SKM-1 treated with dmso at 0.1 percent for 144 hours (cell line): ENCODE data around the gene NLRC3.
"Not testable (repeated sequence)": the region's sequence is repeated elsewhere in the genome, so short reads cannot be mapped to it uniquely, and the experiment has no call there.

ENCODE experiments used
- DNase-seq: peaks from one replicate; lab custom pipeline; 2025; ENCODE audit not compliant: unreplicated experiment; lab: John Stamatoyannopoulos, UW

NLRC3 gene, protein sequence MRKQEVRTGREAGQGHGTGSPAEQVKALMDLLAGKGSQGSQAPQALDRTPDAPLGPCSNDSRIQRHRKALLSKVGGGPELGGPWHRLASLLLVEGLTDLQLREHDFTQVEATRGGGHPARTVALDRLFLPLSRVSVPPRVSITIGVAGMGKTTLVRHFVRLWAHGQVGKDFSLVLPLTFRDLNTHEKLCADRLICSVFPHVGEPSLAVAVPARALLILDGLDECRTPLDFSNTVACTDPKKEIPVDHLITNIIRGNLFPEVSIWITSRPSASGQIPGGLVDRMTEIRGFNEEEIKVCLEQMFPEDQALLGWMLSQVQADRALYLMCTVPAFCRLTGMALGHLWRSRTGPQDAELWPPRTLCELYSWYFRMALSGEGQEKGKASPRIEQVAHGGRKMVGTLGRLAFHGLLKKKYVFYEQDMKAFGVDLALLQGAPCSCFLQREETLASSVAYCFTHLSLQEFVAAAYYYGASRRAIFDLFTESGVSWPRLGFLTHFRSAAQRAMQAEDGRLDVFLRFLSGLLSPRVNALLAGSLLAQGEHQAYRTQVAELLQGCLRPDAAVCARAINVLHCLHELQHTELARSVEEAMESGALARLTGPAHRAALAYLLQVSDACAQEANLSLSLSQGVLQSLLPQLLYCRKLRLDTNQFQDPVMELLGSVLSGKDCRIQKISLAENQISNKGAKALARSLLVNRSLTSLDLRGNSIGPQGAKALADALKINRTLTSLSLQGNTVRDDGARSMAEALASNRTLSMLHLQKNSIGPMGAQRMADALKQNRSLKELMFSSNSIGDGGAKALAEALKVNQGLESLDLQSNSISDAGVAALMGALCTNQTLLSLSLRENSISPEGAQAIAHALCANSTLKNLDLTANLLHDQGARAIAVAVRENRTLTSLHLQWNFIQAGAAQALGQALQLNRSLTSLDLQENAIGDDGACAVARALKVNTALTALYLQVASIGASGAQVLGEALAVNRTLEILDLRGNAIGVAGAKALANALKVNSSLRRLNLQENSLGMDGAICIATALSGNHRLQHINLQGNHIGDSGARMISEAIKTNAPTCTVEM

DNA sequence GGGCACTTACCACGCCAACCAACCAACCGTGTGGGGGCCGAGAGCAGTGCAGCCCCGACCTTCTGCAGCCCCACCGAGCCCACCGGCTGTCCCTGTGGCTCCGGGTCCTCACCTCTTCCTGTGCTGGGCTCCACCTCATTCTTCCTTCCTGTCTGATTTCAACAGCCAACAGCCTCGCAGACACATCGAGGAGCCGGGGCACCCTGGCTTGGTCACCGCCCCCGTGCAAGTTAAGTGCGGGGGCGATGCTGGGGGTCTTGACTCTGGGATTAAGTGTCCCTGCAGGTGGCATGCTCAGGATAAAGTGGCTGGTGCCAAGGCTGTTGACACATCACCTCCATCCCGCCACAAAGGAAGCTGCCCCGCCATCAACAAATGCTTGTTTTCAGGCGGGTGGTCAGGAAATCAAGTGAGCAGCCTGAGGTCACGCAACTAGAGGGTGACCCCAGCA is at the start of gene NLRC3:
Gene NLRC3, minus strand, starts transcription at position 102 of the 451 bp plus-strand sequence. CDS start 12,367 bp downstream, outside the sequence.
- peak; percentile 38 for DNase-seq

DNA sequence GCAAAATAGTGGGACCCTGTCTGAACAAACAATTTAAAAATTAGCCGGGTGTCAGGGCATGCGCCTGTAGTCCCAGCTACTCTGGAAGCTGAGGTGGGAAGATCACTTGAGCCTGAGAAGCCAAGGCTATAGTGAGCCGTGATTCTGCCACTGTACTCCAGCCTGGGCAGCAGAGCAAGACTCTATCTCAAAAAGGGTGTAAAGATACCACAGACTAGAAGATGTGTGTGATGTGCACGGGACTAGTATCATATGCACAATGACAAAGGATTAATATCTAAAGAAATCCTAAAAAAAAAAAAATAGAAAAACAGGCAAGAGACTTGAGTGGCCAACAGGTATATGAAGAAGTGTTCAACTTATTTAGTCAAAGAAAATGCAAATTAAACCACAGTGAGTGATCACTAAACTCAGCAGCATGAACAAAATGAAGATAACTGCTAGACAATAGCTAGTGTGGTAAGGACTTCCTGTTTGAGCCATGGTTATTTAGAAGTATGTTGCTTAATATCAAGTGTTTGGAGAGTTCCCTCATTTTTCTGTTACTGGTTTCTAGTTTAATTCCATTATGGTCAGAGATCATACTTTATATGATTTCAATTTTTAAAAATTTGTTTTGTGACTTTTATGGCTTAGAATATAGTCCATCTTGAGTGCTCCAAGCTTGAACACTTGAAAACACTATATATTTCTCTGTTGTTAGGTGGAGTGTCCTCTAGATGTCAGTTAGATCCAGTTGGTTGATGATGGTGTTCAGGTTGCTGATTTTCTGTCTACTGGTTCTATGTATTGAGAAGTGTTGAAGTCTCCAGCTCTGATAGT is 48.9 kb upstream of the NLRC3 start:
- DNase-seq, result peak; percentile 85

DNA sequence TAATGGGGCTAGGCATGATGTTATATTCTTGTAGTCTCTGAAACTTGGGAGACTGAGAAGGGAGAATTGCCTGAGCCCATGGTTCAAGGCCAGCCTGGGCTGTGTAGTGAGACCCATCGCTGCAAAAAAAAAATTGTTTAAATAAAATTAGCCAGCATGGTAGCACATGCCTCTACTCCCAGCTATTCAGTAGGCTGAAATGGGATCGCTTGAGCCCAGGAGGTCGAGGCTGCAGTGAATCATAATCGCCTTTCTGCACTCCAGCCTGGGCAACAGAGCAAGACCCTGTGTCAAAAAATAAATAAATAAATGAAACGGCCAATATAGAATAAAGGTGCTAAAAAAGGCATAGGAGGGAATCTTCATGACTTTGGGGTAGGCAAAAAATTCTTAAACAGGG is 48.1 kb upstream of the NLRC3 start:
- no peak for DNase-seq

DNA sequence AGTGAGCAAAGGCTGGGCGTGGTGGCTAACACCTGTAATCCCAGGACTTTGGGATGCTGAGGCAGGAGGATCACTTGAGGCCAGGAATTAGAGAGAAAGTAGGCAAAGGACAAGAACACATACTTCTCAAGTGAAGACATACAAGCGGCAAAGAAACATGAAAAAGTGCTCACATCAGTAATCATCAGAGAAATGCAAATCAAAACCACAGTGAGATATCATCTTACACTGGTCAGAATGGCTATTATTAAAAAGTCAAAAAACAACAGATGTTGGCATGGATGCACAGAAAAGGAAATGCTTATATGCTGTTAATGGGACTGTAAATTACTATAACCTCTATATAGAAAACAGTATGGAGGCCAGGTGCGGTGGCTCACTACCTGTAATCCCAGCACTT is 46.4 kb upstream of the NLRC3 start:
- no peak for DNase-seq

DNA sequence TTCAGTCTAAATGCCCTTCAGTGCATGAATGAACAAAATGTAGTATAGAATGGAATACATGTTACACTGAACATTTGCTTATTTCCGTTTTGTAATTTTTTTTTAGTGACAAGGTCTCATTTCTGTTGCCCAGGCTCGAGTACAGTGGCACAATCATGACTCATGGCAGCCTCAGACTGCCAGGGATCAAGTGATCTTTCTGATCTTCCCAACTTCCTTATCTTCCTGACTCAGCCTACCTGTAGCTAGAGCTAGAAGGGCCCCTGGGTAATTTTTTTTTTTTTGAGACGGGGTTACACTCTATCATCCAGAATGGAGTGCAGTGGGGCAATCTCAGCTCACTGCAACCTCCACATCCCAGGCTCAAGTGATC is 41.6 kb upstream of the NLRC3 start:
- DNase-seq, result no peak

DNA sequence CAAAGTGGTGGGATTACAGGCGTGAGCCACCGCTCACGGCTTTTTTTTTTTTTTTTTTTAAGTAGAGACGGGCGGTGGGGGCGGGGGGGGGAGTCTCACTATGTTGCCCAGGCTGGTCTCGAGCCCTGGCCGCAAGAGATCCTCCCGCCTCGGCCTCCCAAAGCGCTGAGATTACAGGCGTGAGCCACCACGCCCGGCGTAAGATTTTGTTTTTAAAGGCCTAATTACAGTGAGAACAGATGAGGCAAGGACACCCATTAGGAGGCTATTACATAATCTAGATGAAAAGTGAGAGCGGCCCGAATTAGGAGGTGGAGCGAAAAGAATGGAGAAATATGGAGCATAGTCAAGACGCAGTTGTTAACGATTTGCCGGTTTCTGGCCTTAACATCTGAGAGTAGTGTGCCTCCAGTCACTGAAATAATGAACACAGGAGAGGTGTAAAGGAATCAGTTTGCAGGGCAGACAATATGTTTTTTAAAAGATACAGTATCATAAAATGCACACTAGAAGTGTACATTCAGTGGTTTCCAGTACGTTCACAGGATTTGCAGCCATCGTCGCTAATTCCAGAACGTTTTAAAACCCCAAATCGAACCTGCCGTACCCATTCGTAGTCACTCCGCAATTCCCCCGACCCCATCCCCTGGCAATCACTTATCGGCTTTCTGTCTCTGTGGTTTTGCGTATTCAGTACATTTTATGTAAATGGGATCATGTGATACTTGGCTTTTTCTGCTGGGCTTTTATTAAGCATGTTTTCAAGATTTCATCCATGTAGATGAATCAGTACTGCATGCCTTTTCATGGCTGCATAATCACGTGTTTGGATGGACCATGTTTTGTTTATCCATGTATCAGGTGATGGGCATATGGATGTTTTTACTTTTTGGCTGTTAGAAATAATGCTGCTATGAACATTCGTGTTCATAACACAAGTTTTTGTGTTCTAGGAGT is 35.6 kb upstream of the NLRC3 start:
- DNase-seq, result no peak

DNA sequence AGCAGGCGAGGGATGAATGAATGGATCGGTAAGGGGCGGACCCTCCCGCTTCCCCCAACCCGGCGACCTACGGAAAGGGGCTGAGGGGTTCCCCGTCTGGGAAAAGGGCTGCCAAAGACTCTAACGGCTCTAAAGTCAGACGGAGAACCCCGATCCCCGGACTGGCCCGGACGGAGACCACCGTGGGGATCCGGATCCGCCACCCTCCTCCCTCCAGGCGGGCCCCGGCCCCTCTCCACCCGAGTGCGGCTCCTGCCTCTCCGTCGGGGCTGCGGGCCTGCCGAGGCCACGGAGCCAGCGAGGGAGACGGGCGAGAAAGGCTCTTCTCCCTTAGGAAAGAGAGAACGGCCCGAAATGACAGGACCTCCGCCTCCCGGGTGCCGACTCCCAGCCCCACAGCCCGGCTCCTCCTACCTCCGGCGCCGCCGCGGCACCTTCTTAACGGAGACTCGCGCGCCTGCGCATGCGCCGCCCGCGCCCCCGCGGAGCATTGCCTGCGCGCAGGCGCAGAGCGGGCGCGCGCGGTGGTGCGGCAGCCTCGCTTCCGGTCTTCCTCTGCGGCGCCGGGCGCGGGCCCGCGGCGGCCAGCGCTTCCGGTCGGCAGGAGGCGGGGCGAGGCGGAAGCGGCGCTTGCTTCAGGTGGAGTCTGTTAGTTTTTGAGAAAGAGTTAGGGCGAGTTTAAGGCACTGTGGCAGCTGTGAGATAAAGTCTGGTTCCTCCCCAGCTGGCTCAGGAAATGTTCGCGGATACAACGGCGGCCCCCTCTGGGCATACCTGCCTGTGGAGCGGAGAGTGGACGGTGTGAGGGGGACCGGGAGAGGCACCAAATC is 34.2 kb upstream of the NLRC3 start, which contains the start of gene SLX4:
Gene SLX4, minus strand, starts transcription at position 461 of the 830 bp plus-strand sequence. CDS start 2,642 bp downstream, outside the sequence.
- peak; percentile 93 for DNase-seq

DNA sequence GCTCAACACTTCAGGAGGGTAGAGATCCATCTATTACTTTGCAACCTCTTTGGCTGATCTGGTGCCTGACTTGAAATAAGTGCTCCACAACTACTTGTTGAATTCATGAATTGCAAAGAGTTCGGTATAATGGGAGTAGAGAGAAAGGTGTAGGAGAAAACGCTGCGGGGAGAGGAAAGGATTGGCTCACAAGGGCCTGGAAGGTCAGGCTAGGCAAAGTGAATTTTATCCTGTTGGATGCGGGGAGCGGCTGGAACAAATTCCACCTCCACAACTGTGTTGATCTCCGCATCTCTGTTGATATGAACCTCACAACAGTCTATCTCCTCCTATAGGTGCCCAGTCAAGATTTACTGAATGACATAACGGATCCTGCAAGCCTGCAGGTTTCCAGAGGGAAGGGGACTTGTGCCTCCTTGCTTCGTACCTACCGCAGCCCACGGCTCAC is 33.5 kb upstream of the NLRC3 start:
- no peak for DNase-seq

DNA sequence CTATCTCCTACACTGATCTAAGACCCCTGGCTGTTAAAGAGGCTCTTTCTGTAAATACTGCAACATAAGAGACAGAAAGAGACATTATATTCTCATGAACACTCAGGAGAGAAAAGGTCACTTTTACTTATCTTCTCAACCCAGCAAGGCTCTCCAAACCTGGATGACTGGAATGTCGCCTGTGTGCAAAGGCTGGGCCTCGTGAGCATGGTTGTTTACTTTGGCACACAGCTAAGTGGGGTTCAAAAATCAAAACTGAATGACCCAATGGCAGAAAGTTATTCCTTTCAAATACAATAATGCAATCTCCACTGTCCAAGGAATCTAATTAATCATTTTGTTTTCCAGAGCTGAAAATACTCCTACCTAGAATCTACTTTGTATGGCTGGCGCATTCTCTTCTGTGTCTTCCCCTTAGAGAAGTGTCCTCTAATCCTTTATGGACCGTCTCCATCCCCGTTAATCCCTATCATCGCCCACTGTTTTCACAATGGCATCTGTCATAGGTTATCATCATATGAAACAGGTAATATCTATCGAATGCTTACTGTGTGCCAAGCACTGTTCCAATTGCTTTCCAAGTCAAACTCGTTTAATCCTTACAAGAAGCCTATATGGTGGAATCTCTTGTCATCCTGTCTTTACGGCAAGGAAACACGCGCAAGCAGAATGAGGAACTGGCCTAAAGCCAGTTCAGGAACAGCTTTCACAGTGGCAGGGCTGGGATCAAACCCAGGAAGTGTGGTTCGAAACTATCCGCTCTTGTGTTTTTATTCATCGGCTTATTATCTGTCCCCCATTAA is 32.9 kb upstream of the NLRC3 start:
- no peak for DNase-seq

DNA sequence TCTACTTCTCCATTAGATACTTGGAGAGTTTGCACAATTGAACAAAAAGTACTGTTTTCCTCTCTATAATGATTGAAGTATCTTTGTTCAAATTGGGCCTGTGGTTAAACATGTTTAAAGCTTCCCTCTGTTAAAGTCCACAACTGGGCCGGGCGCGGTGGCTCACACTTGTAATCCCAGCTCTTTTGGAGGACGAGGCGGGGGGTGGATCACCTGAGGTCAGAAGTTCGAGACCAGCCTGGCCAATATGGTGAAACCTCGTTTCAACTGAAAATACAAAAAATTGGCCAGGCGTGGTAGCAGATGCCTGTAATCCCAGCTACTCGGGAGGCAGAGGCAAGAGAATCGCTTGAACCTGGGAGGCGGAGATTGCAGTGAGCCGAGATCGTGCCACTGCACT is 31.8 kb upstream of the NLRC3 start:
- DNase-seq, result not testable (repeated sequence)

DNA sequence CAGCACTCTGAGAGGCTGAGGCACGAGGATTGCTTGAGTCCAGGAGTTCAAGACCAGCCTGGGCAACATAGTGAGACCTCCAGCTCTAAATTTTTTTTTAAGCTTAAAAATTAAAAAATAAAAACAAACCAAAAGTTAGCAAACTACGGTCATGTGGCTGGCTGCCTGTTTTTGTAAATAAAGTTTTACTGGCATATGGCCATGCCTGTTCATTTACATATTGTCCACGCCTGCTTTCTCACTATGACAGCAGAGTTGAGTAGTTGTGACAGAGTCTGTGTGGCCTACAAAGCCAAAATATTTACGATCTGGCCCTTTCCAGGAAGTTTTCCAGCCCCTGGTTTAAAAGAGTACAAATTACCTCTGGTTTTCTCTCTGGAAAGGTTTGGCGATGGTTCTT is 30.9 kb upstream of the NLRC3 start:
- no peak for DNase-seq

DNA sequence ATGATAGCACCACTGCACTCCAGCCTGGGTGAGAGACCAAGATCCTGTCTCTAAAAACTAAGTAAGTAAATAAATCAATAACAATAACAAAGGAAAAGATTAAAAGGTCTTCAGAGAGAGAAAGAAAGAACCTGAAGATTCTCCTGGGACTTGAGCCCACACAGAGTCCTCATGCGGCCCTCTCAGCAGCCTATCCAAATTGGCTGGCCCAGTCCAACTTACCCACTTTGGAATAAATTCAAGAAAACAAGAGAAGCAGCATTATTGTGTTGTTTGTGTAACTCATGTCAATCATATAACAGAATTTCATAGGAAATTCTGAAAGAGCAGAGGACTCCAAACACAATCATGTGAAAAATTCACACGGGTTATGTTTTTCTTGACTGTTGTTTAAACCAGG is 30.4 kb upstream of the NLRC3 start:
- no peak for DNase-seq

DNA sequence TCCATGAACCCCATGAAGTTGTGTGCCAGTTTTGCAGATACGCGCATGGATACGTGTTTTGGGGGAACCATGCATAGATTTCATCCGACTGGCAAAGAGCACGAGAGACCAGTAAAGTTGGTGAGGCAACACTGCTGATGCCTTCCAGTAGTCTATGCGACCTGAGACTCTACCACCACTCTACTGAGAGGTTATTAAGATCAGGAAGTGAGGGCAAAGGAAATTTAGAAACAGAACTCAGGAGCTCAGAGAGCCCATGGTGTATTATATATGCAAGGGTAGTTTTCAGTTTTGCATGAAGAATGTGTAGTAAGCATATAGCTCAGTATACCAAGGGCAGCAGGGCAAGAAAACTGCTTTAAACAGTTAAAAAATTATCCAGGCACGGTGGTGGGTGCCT is 30.0 kb upstream of the NLRC3 start:
- DNase-seq, result no peak

DNA sequence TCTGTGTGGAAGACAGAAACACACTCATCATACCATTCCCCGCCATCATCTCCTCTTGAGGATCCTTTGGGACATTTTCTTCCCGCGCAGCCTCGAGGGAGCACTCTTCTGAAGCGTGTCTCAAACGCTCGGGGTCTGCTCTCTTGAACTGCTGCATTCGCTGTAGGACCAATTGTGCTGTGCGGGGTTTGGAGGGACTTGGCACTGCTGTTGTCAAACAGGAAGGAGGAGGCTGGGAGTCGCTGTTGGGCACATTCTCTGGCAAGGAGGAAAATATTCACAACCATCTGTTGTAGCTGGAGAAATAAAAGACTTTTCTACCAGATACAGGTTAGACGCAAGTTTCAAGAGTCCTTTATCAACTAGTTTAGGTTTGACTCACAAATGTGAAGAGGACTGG is 29.2 kb upstream of the NLRC3 start:
- DNase-seq, result no peak

DNA sequence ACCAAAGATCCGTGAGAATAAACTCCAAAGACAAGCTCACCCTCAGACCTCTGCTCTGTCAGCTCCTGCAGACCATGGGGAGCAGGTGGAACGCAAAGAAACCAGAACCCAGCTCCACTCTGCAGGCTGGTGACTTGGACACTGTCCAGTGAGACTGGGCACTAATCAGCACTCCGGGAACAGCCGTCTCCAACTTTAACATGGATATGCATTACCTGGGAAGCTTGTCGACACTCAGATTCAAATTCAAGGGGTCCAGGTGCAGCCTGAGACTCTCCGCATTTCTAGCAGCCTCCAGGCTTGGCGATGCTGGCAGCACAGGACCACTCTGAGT is 25.1 kb upstream of the NLRC3 start:
- no peak for DNase-seq

DNA sequence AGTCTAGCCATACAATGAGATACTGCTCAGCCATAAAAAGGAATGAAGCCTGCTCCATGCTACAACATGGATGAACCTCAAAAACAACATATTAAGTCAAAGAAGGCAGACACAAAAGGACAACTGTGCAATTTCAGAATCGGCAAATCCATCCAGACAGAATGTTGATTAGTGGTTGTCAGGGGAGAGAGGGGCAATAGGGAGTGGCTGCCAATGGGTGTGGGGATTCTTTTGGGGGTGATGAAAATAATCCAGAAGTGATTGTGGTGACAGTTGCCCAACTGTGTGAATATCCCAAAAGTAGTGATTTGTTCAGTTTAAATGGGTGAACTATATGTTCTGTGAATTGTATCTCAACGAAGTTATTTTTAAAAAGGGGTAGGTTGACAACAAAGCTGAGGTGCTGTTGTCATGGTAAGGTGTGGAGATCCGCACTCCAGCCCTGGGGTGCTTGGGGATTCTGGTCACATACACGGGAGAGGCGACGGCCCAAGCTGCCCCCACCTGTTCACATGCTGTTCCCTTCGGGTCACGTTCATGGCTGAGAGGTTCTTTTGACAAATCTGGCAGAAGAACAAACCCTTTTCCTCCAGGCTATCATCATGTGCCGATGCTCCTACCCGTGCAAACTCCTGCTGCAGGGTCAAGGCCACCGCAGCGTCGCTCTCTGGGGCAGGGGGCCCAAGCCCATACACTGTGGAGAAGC is 24.6 kb upstream of the NLRC3 start:
- DNase-seq, result no peak

DNA sequence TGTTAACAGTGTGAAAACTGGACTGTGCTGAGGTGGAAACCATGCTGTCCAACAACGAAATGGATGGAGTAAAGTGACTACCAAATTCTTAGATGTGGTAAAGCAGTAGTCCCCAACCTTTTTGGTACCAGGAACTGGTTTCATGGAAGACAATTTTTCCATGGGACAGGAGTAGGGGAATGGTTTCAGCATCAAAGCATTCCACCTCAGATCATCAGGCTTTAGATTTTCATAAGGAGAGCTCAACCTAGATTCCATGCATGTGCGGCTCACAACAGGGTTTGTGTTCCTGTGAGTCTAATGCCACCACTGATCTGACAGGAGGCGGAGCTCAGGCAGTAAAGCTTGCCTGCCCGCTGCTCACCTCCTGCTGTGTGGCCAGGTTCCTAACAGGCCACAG is 22.7 kb upstream of the NLRC3 start:
- DNase-seq, result no peak
